ENCODE results near the gene LEPR. TPM values are rescaled to one million over a fixed set of nuclear protein-coding genes. Genes with fewer than 3 reads are reported as not detected.
"Not testable (repeated sequence)": the region's sequence is repeated elsewhere in the genome, so short reads cannot be mapped to it uniquely, and the experiment has no call there.

The LEPR gene
- total RNA-seq, 1 experiment from 2014 or later: 3.5 TPM

DNA sequence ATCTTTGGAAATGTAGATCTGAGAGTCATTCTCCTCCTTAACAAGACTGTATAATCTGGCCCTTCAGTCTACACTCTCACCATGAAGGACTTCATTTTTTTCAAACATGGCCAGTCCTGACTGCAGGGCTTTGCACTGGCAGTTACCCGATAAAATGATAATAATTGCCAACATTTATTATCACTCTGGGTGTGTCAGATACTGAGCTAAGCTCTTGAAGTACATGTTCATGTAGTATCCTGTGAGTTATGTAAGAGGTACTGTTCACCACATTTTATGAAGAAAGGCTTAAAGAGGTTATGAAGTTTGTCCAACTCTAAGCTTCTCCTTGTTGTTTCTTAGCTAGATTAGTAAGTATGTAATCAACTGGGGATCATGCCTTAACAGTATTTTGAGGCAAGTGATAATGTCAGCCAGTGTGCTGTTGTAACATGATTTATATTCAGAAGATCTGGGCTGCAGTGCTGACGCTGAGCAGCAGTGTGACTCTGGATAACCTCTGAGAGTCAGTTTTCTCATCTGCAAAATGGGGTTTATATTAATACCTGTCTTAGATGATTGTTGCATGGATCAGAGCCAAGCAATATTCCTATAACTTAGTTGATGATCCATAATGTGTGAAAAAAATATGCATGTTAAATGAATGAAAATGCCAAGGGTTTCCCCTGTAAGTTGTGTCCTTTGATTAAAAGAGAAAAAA, 42.1 kb upstream of the LEPR start:
- Mint-ChIP-seq H3K4me1 (ENCODE audit: low read depth, unreplicated experiment) (peaks cover 15% of the 10 kb centered on the region), H3K4me3 (ENCODE audit: low read depth, unreplicated experiment) (no peak overlapping the region), H3K27me3 (ENCODE audit: unreplicated experiment) (no peaks in the 10 kb centered on the region), H3K9me3 (ENCODE audit: low read depth, unreplicated experiment) (no peaks in the 10 kb centered on the region), H3K36me3 (ENCODE audit: insufficient read depth, unreplicated experiment) (no peaks in the 10 kb centered on the region), H3K27ac (ENCODE audit: unreplicated experiment) (no peak overlapping the region)
- TF ChIP-seq, protein P1, sequence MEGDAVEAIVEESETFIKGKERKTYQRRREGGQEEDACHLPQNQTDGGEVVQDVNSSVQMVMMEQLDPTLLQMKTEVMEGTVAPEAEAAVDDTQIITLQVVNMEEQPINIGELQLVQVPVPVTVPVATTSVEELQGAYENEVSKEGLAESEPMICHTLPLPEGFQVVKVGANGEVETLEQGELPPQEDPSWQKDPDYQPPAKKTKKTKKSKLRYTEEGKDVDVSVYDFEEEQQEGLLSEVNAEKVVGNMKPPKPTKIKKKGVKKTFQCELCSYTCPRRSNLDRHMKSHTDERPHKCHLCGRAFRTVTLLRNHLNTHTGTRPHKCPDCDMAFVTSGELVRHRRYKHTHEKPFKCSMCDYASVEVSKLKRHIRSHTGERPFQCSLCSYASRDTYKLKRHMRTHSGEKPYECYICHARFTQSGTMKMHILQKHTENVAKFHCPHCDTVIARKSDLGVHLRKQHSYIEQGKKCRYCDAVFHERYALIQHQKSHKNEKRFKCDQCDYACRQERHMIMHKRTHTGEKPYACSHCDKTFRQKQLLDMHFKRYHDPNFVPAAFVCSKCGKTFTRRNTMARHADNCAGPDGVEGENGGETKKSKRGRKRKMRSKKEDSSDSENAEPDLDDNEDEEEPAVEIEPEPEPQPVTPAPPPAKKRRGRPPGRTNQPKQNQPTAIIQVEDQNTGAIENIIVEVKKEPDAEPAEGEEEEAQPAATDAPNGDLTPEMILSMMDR (IDR thresholded peaks at IDR 0.05; ENCODE audit: unreplicated experiment): no peak
- CTCF ChIA-PET: no interaction called here
- BruUV-seq (replicated peaks): no TSS peak
- DNase-seq: no peak
- intact Hi-C loops (cut with micrococcal nuclease; ENCODE audit: unreplicated experiment): no loop called here

GRCh38 chr1:65384426-65384825, 36.0 kb upstream of the LEPR start:
- DNase-seq; CTCF ChIA-PET; H3K4me1 Mint-ChIP-seq (ENCODE audit: low read depth, unreplicated experiment); intact Hi-C loops (cut with micrococcal nuclease; ENCODE audit: unreplicated experiment); H3K9me3 Mint-ChIP-seq (ENCODE audit: low read depth, unreplicated experiment); H3K27ac Mint-ChIP-seq (ENCODE audit: unreplicated experiment); H3K36me3 Mint-ChIP-seq (ENCODE audit: insufficient read depth, unreplicated experiment); H3K4me3 Mint-ChIP-seq (ENCODE audit: low read depth, unreplicated experiment); H3K27me3 Mint-ChIP-seq (ENCODE audit: unreplicated experiment); BruUV-seq (replicated peaks): not testable (repeated sequence)

DNA sequence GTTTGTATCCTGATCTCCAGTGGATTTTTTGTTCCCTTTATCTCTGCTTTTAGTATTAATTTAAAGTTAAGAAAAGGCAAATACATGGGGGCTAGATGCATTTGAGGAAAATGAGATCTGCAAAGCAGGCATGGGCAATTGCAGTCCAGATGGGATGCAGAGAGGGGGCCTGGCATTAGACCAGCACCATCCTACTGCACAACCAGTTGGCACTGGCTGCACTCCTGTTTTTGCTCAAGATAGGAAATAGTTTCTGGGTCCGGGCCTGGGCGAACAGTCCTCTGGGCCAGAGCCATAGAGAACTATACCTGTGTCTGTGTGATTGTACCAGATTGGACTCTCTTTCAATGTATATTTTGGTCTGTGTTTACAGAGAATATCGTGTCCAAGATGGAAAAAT, 34.0 kb upstream of the LEPR start:
- no TSS peak for BruUV-seq (replicated peaks)
- TF ChIP-seq, protein P1 (IDR thresholded peaks at IDR 0.05; ENCODE audit: unreplicated experiment): no peak
- Mint-ChIP-seq H3K27ac (ENCODE audit: unreplicated experiment) (no peak overlapping the region), H3K9me3 (ENCODE audit: low read depth, unreplicated experiment) (no peaks in the 10 kb centered on the region), H3K27me3 (ENCODE audit: unreplicated experiment) (no peaks in the 10 kb centered on the region), H3K4me3 (ENCODE audit: low read depth, unreplicated experiment) (no peak overlapping the region), H3K36me3 (ENCODE audit: insufficient read depth, unreplicated experiment) (no peaks in the 10 kb centered on the region), H3K4me1 (ENCODE audit: low read depth, unreplicated experiment) (no peaks in the 10 kb centered on the region)
- CTCF ChIA-PET: no interaction called here
- DNase-seq: no peak
- intact Hi-C loops (cut with micrococcal nuclease; ENCODE audit: unreplicated experiment): no loop called here

DNA sequence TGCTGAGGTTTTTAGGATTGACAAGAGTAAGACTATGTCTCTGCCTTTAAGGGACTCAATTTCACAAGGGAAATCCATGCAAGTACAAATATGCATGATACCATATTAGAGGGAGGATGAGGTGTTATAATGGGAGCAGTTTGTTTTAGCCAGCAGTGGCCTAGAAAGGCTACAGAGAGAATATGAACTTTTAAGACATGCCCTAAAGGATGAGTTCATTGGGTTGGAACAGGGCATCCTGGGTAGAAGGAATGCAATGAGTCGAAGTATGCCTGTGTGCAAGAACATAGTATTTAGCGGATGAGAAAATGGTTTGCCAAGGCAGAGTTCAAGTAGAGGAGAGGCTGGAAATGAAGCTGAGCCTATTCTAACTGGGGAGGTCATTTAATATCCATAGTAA, 32.6 kb upstream of the LEPR start:
- CTCF ChIA-PET: no interaction called here
- Mint-ChIP-seq H3K4me3 (ENCODE audit: low read depth, unreplicated experiment) (no peak overlapping the region), H3K27ac (ENCODE audit: unreplicated experiment) (no peak overlapping the region), H3K4me1 (ENCODE audit: low read depth, unreplicated experiment) (no peaks in the 10 kb centered on the region), H3K9me3 (ENCODE audit: low read depth, unreplicated experiment) (no peaks in the 10 kb centered on the region), H3K27me3 (ENCODE audit: unreplicated experiment) (no peaks in the 10 kb centered on the region), H3K36me3 (ENCODE audit: insufficient read depth, unreplicated experiment) (no peaks in the 10 kb centered on the region)
- BruUV-seq (replicated peaks): no TSS peak
- TF ChIP-seq, protein P1 (IDR thresholded peaks at IDR 0.05; ENCODE audit: unreplicated experiment): no peak
- DNase-seq: no peak
- intact Hi-C loops (cut with micrococcal nuclease; ENCODE audit: unreplicated experiment): no loop called here

DNA sequence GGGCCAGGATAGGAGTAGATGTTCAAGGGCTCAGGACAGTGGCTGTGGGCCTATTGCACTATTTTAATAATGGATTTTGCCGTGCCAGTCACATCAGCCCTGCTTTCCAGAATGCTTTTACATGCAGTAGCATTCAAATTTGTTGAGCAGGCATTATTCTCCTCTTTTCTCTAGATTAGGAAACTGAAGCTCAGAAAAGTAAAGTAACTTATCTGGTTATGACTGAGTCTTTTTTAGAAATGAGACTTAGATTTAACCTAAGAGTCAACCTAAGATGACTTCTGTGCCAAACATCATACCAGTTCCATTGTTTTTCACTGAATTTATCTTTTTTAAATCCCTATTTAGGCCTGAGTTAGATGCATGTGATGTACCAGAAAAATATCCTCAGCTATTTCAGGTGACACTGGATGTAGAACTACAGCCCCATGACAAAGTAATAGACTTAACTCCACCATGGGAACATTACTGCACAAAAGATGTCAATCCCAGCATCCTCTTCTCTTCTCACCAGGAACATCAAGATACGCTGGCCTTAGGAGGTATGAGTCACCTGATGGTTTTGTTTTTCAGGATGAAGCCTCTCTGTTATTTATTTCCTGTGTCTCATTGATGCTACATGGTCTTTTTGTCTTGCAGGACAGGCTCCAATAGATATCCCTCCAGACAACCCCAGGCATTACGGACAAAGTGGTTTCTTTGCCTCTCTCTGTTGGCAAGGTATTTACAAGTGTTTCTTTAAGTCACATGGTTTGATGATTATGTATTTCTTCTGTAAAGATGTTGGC, 31.4 kb upstream of the LEPR start:
- TF ChIP-seq, protein P1 (IDR thresholded peaks at IDR 0.05; ENCODE audit: unreplicated experiment): no peak
- CTCF ChIA-PET: no interaction called here
- H3K4me3 Mint-ChIP-seq (ENCODE audit: low read depth, unreplicated experiment): no peak overlapping the region
- H3K36me3 Mint-ChIP-seq (ENCODE audit: insufficient read depth, unreplicated experiment): no peaks in the 10 kb centered on the region
- no peak for DNase-seq
- H3K4me1 Mint-ChIP-seq (ENCODE audit: low read depth, unreplicated experiment): no peaks in the 10 kb centered on the region
- intact Hi-C loops (cut with micrococcal nuclease; ENCODE audit: unreplicated experiment): no loop called here
- no TSS peak for BruUV-seq (replicated peaks)
- H3K27me3 Mint-ChIP-seq (ENCODE audit: unreplicated experiment): no peaks in the 10 kb centered on the region
- H3K27ac Mint-ChIP-seq (ENCODE audit: unreplicated experiment): no peak overlapping the region
- no peaks in the 10 kb centered on the region for H3K9me3 Mint-ChIP-seq (ENCODE audit: low read depth, unreplicated experiment)
